Activated naive CD8-positive, alpha-beta T cell treated with anti-CD3 and anti-CD28 coated beads, Interleukin-2, amount 50 U/mL, for 24 hours (primary cell): ENCODE data around the gene OR51V1.
"Not testable (repeated sequence)": the region's sequence is repeated elsewhere in the genome, so short reads cannot be mapped to it uniquely, and the experiment has no call there.

Source experiments
- ATAC-seq: fragments of 150-1000 bp; cut with Tn5 transposase; one replicate; pipeline ENCODE4 v1.10.0; 2021
- DNase-seq: peaks from one replicate; pipeline ENCODE4 v3.0.0; 2021
- H3K27ac Mint-ChIP-seq: one replicate; pipeline ENCODE4 v1.8.0; 2021; ENCODE audit warnings: mild to moderate bottlenecking, mixed read lengths
- H3K27me3 Mint-ChIP-seq: one replicate; pipeline ENCODE4 v1.8.0; 2021; ENCODE audit warnings: mixed read lengths
- H3K36me3 Mint-ChIP-seq: one replicate; pipeline ENCODE4 v1.8.0; 2021; ENCODE audit warnings: low read depth, mixed read lengths
- H3K4me1 Mint-ChIP-seq: one replicate; pipeline ENCODE4 v1.8.0; 2021; ENCODE audit warnings: mixed read lengths
- H3K4me3 Mint-ChIP-seq: one replicate; pipeline ENCODE4 v1.8.0; 2021; ENCODE audit warnings: mild to moderate bottlenecking, moderate library complexity, mixed read lengths
- H3K9me3 Mint-ChIP-seq: one replicate; pipeline ENCODE4 v1.8.0; 2021; ENCODE audit warnings: mixed read lengths

Gene OR51V1

GRCh38 chr11:5165898-5166297, 34.6 kb downstream of the OR51V1 start:
- H3K9me3 Mint-ChIP-seq, H3K27me3 Mint-ChIP-seq, H3K4me3 Mint-ChIP-seq, DNase-seq, H3K36me3 Mint-ChIP-seq, ATAC-seq, H3K27ac Mint-ChIP-seq, H3K4me1 Mint-ChIP-seq: not testable (repeated sequence)

GRCh38 chr11:5164807-5165206, 35.7 kb downstream of the OR51V1 start:
- not testable (repeated sequence) for H3K27me3 Mint-ChIP-seq, H3K4me1 Mint-ChIP-seq, H3K36me3 Mint-ChIP-seq, DNase-seq, H3K27ac Mint-ChIP-seq, H3K4me3 Mint-ChIP-seq, H3K9me3 Mint-ChIP-seq, ATAC-seq

GRCh38 chr11:5161045-5161444, 39.4 kb downstream of the OR51V1 start:
- not testable (repeated sequence) for H3K9me3 Mint-ChIP-seq, H3K27ac Mint-ChIP-seq, H3K4me1 Mint-ChIP-seq, H3K36me3 Mint-ChIP-seq, DNase-seq, H3K27me3 Mint-ChIP-seq, ATAC-seq, H3K4me3 Mint-ChIP-seq

- DNase-seq, H3K27ac Mint-ChIP-seq, ATAC-seq: not testable (repeated sequence)
Measured at GRCh38 chr11:5160217-5160616, 40.3 kb downstream of the OR51V1 start.

GRCh38 chr11:5159806-5160205, 40.7 kb downstream of the OR51V1 start:
- H3K27ac Mint-ChIP-seq, result no peak overlapping the region
- DNase-seq, result no peak
- H3K36me3 Mint-ChIP-seq, result no peaks in the 10 kb centered on the region
- H3K4me3 Mint-ChIP-seq, result no peak overlapping the region
- H3K9me3 Mint-ChIP-seq, result peaks cover 4% of the 10 kb centered on the region
- no peaks in the 10 kb centered on the region for H3K4me1 Mint-ChIP-seq
- peaks cover 8% of the 10 kb centered on the region for H3K27me3 Mint-ChIP-seq
- ATAC-seq, result no peak

More at GRCh38 chr11:5160217-5160616, 40.3 kb downstream of the OR51V1 start:
- not testable (repeated sequence) for H3K27me3 Mint-ChIP-seq, H3K36me3 Mint-ChIP-seq, H3K9me3 Mint-ChIP-seq, H3K4me1 Mint-ChIP-seq, H3K4me3 Mint-ChIP-seq

GRCh38 chr11:5154657-5155056, 45.8 kb downstream of the OR51V1 start, which contains the start of gene OR52A1:
TSS of gene OR52A1 (minus strand) at chr11:5154757. CDS start at chr11:5152369, 2,388 bp downstream.
- Mint-ChIP-seq H3K4me1 (no peaks in the 10 kb centered on the region), H3K36me3 (no peaks in the 10 kb centered on the region), H3K27me3 (peaks cover 2% of the 10 kb centered on the region), H3K27ac (no peak within 1 kb of the TSS), H3K9me3 (no peaks in the 10 kb centered on the region), H3K4me3 (no peak within 1 kb of the TSS)
- no peak for DNase-seq
- no peak for ATAC-seq

- Mint-ChIP-seq H3K36me3 (no peaks in the 10 kb centered on the region), H3K27ac (no peak overlapping the region), H3K27me3 (peaks cover 2% of the 10 kb centered on the region), H3K4me3 (no peak overlapping the region), H3K9me3 (no peaks in the 10 kb centered on the region), H3K4me1 (no peaks in the 10 kb centered on the region)
- no peak for DNase-seq
- no peak for ATAC-seq
Measured at GRCh38 chr11:5153574-5154431, 46.7 kb downstream of the OR51V1 start.

- Mint-ChIP-seq H3K27ac (no peak overlapping the region), H3K27me3 (peaks cover 2% of the 10 kb centered on the region), H3K36me3 (no peaks in the 10 kb centered on the region), H3K9me3 (no peaks in the 10 kb centered on the region), H3K4me1 (no peaks in the 10 kb centered on the region), H3K4me3 (no peak overlapping the region)
- ATAC-seq, result no peak
- no peak for DNase-seq
Measured at GRCh38 chr11:5151713-5152153, 48.7 kb downstream of the OR51V1 start.
